H1 (cell line): ENCODE data around the gene SH3PXD2A. TPM values are rescaled to one million over a fixed set of nuclear protein-coding genes. Genes with fewer than 3 reads are reported as not detected.

ENCODE experiments used
- CTCF ChIA-PET: fragments of 300-600 bp; sonication (Branson Sonifier 250); formaldehyde crosslinking; loops from one replicate; lab custom pipeline; 2021; ENCODE audit not compliant: partially characterized antibody; lab: Charles Lee
- POLR2A ChIA-PET: fragments of 300-600 bp; sonication (Branson Sonifier 250); formaldehyde crosslinking; loops from one replicate; lab custom pipeline; 2021; ENCODE audit warnings: inconsistent platforms; ENCODE audit not compliant: partially characterized antibody; lab: Charles Lee
- DNase-seq, 2 experiments: peaks; one replicate each; pipeline versions ENCODE4 v3.0.0 to v3.0.0-alpha.2; 2010 to 2022; ENCODE audit warnings: low spot score in 2 of 2, low read depth in 1 of 2, mixed read lengths in 1 of 2
- FAIRE-seq: peaks from 2 replicates; lab custom pipeline; 2011; peaks lifted over from hg19 to GRCh38; lab: Jason Lieb, UNC
- H2AFZ ChIP-seq: 2 replicates; pipeline ENCODE4 v1.8.1; 2012; ENCODE audit warnings: low read length, inconsistent platforms
- H2AK5ac ChIP-seq: 2 replicates; pipeline ENCODE4 v1.6.1; 2013; ENCODE audit warnings: low read depth, low read length
- H2BK120ac ChIP-seq: replicated peaks from 2 replicates; pipeline ENCODE3; 2013; ENCODE audit warnings: low read depth, low read length, inconsistent platforms
- H2BK12ac ChIP-seq: 2 replicates; pipeline ENCODE4 v1.6.1; 2013; ENCODE audit warnings: low read depth, low read length
- H2BK15ac ChIP-seq: 2 replicates; pipeline ENCODE4 v1.6.1; 2013; ENCODE audit warnings: low read length
- H2BK20ac ChIP-seq: 2 replicates; pipeline ENCODE4 v1.6.1; 2013; ENCODE audit warnings: low read length
- H2BK5ac ChIP-seq: 2 replicates; pipeline ENCODE4 v1.6.1; 2013; ENCODE audit warnings: low read depth, low read length
- H3K14ac ChIP-seq: 2 replicates; pipeline ENCODE4 v1.6.1; 2013; ENCODE audit warnings: inconsistent platforms; ENCODE audit not compliant: insufficient read length
- H3K18ac ChIP-seq: 2 replicates; pipeline ENCODE4 v1.6.1; 2013; ENCODE audit warnings: low read length; ENCODE audit errors: extremely low read depth
- H3K23ac ChIP-seq: 2 replicates; pipeline ENCODE4 v1.6.1; 2013; ENCODE audit warnings: inconsistent platforms; ENCODE audit not compliant: insufficient read length
- H3K23me2 ChIP-seq: 2 replicates; pipeline ENCODE4 v1.6.1; 2013; ENCODE audit warnings: low read depth, low read length
- H3K27ac ChIP-seq: 2 replicates; pipeline ENCODE4 v1.6.1; 2011; ENCODE audit warnings: low read depth, low read length, inconsistent platforms
- H3K27me3 ChIP-seq, 4 experiments: replicated peaks in 1 of 4; 1 replicate in 1 of 4; 2 replicates in 3 of 4; pipeline versions ENCODE4 v1.6.1 to v1.8.1; 2011 to 2013; ENCODE audit warnings: low read length in 3 of 4, mild to moderate bottlenecking in 3 of 4, inconsistent platforms in 2 of 4, mixed read lengths in 2 of 4, moderate library complexity in 1 of 4; ENCODE audit not compliant: control insufficient read depth in 3 of 4, insufficient read depth in 3 of 4; ENCODE audit errors: extremely low read depth in 1 of 4
- H3K36me3 ChIP-seq, 4 experiments: 2 replicates each; pipeline versions ENCODE4 v1.6.1 to v1.8.1; 2011 to 2013; ENCODE audit warnings: mild to moderate bottlenecking in 4 of 4, low read length in 3 of 4, moderate library complexity in 2 of 4, control low read depth in 1 of 4, inconsistent platforms in 1 of 4; ENCODE audit not compliant: insufficient read depth in 4 of 4, control insufficient read depth in 2 of 4
- H3K4ac ChIP-seq: replicated peaks from 2 replicates; pipeline ENCODE3; 2013; ENCODE audit warnings: low read length, low read depth, mixed read lengths, inconsistent platforms; ENCODE audit not compliant: insufficient read length
- H3K4me1 ChIP-seq, 4 experiments: replicated peaks in 1 of 4; 1 replicate in 1 of 4; 2 replicates in 3 of 4; pipeline versions ENCODE4 v1.6.1 to v1.8.1; 2011 to 2013; ENCODE audit warnings: low read length in 3 of 4, inconsistent platforms in 2 of 4, mixed read lengths in 1 of 4; ENCODE audit not compliant: insufficient read depth in 4 of 4, control insufficient read depth in 3 of 4
- H3K4me2 ChIP-seq, 2 experiments: 2 replicates each; pipeline versions ENCODE4 v1.6.1 to v1.8.1; 2011 to 2013; ENCODE audit warnings: low read depth in 2 of 2, low read length in 2 of 2, control low read depth in 1 of 2, inconsistent platforms in 1 of 2, mild to moderate bottlenecking in 1 of 2; ENCODE audit not compliant: insufficient read depth in 1 of 2
- H3K4me3 ChIP-seq, 4 experiments: fragments of 200-600, 300-600 bp in 1 of 4; sonication (generic), shearing (Covaris generic), sonication (Bioruptor Twin) in 1 of 4; 2 replicates each; pipeline versions ENCODE4 v1.5.1 to v1.8.1; 2011 to 2016; ENCODE audit warnings: low read length in 4 of 4, low read depth in 3 of 4, control low read depth in 2 of 4, inconsistent platforms in 2 of 4, mild to moderate bottlenecking in 2 of 4, mixed read lengths in 1 of 4, moderate library complexity in 1 of 4; ENCODE audit not compliant: insufficient read depth in 2 of 4; ENCODE audit errors: extremely low read depth in 1 of 4
- H3K56ac ChIP-seq: replicated peaks from 2 replicates; pipeline ENCODE3; 2013; ENCODE audit warnings: low read depth, mild to moderate bottlenecking, mixed read lengths, low read length, inconsistent platforms; ENCODE audit not compliant: insufficient read length
- H3K79me1 ChIP-seq: 2 replicates; pipeline ENCODE4 v1.6.1; 2013; ENCODE audit warnings: low read depth, low read length, control low read depth
- H3K79me2 ChIP-seq, 2 experiments: 2 replicates each; pipeline versions ENCODE4 v1.6.1 to v1.8.1; 2012 to 2013; ENCODE audit warnings: low read length in 2 of 2, mild to moderate bottlenecking in 2 of 2, inconsistent platforms in 1 of 2; ENCODE audit not compliant: insufficient read depth in 2 of 2, control insufficient read depth in 1 of 2
- H3K9ac ChIP-seq, 4 experiments: replicated peaks in 1 of 4; 1 replicate in 1 of 4; 2 replicates in 3 of 4; pipeline versions ENCODE4 v1.6.1 to v1.8.1; 2011 to 2013; ENCODE audit warnings: low read depth in 3 of 4, low read length in 3 of 4, control low read depth in 2 of 4, mild to moderate bottlenecking in 2 of 4, moderate library complexity in 2 of 4, inconsistent platforms in 1 of 4; ENCODE audit errors: extremely low read depth in 1 of 4
- H3K9me3 ChIP-seq, 2 experiments: 2 replicates each; pipeline versions ENCODE4 v1.6.1 to v1.8.1; 2012 to 2013; ENCODE audit warnings: mild to moderate bottlenecking in 2 of 2, moderate library complexity in 2 of 2, control low read depth in 1 of 2, inconsistent platforms in 1 of 2, low read depth in 1 of 2, low read length in 1 of 2, mixed read lengths in 1 of 2; ENCODE audit not compliant: insufficient read depth in 2 of 2
- H4K20me1 ChIP-seq, 2 experiments: replicated peaks in 1 of 2; 2 replicates each; pipeline versions ENCODE3 to v1.8.1; 2011 to 2013; ENCODE audit warnings: inconsistent platforms in 2 of 2, low read length in 2 of 2, mild to moderate bottlenecking in 1 of 2; ENCODE audit not compliant: insufficient read depth in 2 of 2, control insufficient read depth in 1 of 2
- H4K5ac ChIP-seq: 2 replicates; pipeline ENCODE4 v1.6.1; 2013; ENCODE audit warnings: low read length, low read depth, mixed read lengths, inconsistent platforms; ENCODE audit not compliant: insufficient read length
- H4K8ac ChIP-seq: 2 replicates; pipeline ENCODE4 v1.8.0; 2013; ENCODE audit warnings: mild to moderate bottlenecking, moderate library complexity, low read length, inconsistent platforms; ENCODE audit not compliant: insufficient read depth; ENCODE audit errors: extremely low read depth
- H4K91ac ChIP-seq: replicated peaks from 2 replicates; pipeline ENCODE3; 2013; ENCODE audit warnings: low read length, mixed read lengths, inconsistent platforms; ENCODE audit not compliant: insufficient read length
- BACH1 ChIP-seq: IDR thresholded peaks from 2 replicates; pipeline ENCODE4 v1.6.1; 2012; ENCODE audit warnings: low read length, improper control_type of control experiment
- BRCA1 ChIP-seq: IDR thresholded peaks from 2 replicates; pipeline ENCODE4 v1.6.1; 2012; ENCODE audit warnings: low read depth, low read length, improper control_type of control experiment
- CHD2 ChIP-seq: IDR thresholded peaks from 2 replicates; pipeline ENCODE4 v1.6.1; 2012; ENCODE audit warnings: low read length, improper control_type of control experiment
- EZH2 ChIP-seq: fragments of 200-600 bp; sonication (generic); IDR thresholded peaks from 2 replicates; pipeline ENCODE4 v1.7.1; 2012; ENCODE audit warnings: low read depth, mild to moderate bottlenecking, moderate library complexity, low read length, inconsistent platforms; ENCODE audit not compliant: severe bottlenecking
- MAFK ChIP-seq: IDR thresholded peaks from 2 replicates; pipeline ENCODE4 v1.6.1; 2012; ENCODE audit warnings: low read depth, mild to moderate bottlenecking, improper control_type of control experiment, low read length
- NRF1 ChIP-seq: IDR thresholded peaks from 2 replicates; pipeline ENCODE4 v1.6.1; 2011; ENCODE audit warnings: mild to moderate bottlenecking, low read depth, low read length, improper control_type of control experiment
- PHF8 ChIP-seq: fragments of 200-600 bp; sonication (generic); conservative IDR thresholded peaks from 2 replicates; pipeline ENCODE4 v1.7.1; 2012; ENCODE audit warnings: low read depth, mild to moderate bottlenecking, inconsistent platforms, low read length, moderate library complexity
- RXRA ChIP-seq: IDR thresholded peaks from 2 replicates; pipeline ENCODE4 v1.6.1; 2011; ENCODE audit warnings: low read depth, mild to moderate bottlenecking, low read length, moderate library complexity; ENCODE audit not compliant: insufficient read depth
- SIN3A ChIP-seq, 2 experiments: IDR thresholded peaks in 1 of 2; conservative IDR thresholded peaks in 1 of 2; 2 replicates each; pipeline ENCODE4 v1.6.1; 2011 to 2012; ENCODE audit warnings: low read length in 2 of 2, improper control_type of control experiment in 1 of 2, low read depth in 1 of 2, mild to moderate bottlenecking in 1 of 2
- SIX5 ChIP-seq: IDR thresholded peaks from 2 replicates; pipeline ENCODE4 v1.6.1; 2011; ENCODE audit warnings: mild to moderate bottlenecking, low read depth, low read length
- SP2 ChIP-seq: IDR thresholded peaks from 2 replicates; pipeline ENCODE4 v1.6.1; 2012; ENCODE audit warnings: mild to moderate bottlenecking, low read length, inconsistent platforms
- TBP ChIP-seq: IDR thresholded peaks from 2 replicates; pipeline ENCODE4 v1.6.1; 2011; ENCODE audit warnings: low read depth, low read length, improper control_type of control experiment
- ZNF274 ChIP-seq: IDR thresholded peaks from 2 replicates; pipeline ENCODE4 v1.7.0; 2012; ENCODE audit warnings: low read length, borderline replicate concordance; ENCODE audit errors: extremely low read depth
- WGBS, 2 experiments: shearing (Covaris generic) in 1 of 2; methylation state at CpG; one replicate each; pipeline versions ENCODE4 v1.1.6 to v1.1.7; 2013 to 2015; ENCODE audit warnings: low lambda C conversion rate in 2 of 2, mixed read lengths in 2 of 2, inconsistent platforms in 1 of 2, low coverage in 1 of 2, missing lambda C conversion rate in 1 of 2; ENCODE audit not compliant: insufficient replicate concordance in 2 of 2, insufficient coverage in 1 of 2, insufficient read length in 1 of 2; ENCODE audit errors: extremely low coverage in 1 of 2, missing lambda C conversion rate in 1 of 2; 5-methylcytosine and 5-hydroxymethylcytosine counted together
- polyA plus RNA-seq, 7 experiments: library from polyadenylated mRNA; depleted of rRNA in 3 of 7; stranded (reverse) in 5 of 7; unstranded in 2 of 7; fragments of >200 nt in 5 of 7; fragments of 200-250 nt in 2 of 7; gene quantifications; 1 replicate in 5 of 7; 2 replicates in 1 of 7; 4 replicates in 1 of 7; pipeline versions ENCODE4 v1.2.1 to v1.2.3, GENCODE V29; 2011 to 2013; ENCODE audit warnings: missing spikeins in 2 of 7, mixed read lengths in 2 of 7
- total RNA-seq: library from RNA; stranded (reverse); fragmentation: NEBNext Ultra II Directional; extraction: Animal tissue kit (Norgen Biotek cat#: 25700); gene quantifications from 2 replicates; pipeline ENCODE4 v1.2.1, GENCODE V29; 2021

SH3PXD2A gene
- total and polyA plus RNA-seq, 2 of the 8 experiments (the other 6 are each of a cell fraction or from before 2014, with no cell fraction given): 5.4 to 16.3 TPM

- Histone ChIP-seq H2BK120ac (no peak overlapping the region), H4K20me1 (no peaks in the 10 kb centered on the region), H2AK5ac (no peak overlapping the region), H2BK20ac (0 out of 2 replicates have a peak overlapping the region, but pooled peaks have one; percentile 19), H3K4me3 (no peak overlapping the region), H3K4me2 (peak overlapping the region in 1 of 2 experiments; percentile 47; a peak in 1 of 4 replicates), H3K79me2 (no peaks in the 10 kb centered on the region), H3K9ac (no peak overlapping the region), H2BK15ac (peak overlapping the region; percentile 61; the same call in 1 of the 2 replicates), H3K4me1 (peaks cover 20 to 35% (median 31%) of the 10 kb centered on the region in 4 experiments), H3K23me2 (peaks cover 5% of the 10 kb centered on the region; the same call in 1 of the 2 replicates), H3K27ac (no peak overlapping the region), H3K18ac (no peak overlapping the region), H2BK5ac (no peak overlapping the region), H3K23ac (no peak overlapping the region), H3K9me3 (no peaks in the 10 kb centered on the region), H3K56ac (no peak overlapping the region), H3K4ac (no peak overlapping the region), H4K91ac (no peak overlapping the region), H3K14ac (no peak overlapping the region), H2BK12ac (peak overlapping the region; percentile 18; the same call in 1 of the 2 replicates), H4K5ac (no peak overlapping the region), H3K36me3 (no peaks in the 10 kb centered on the region), H3K79me1 (no peaks in the 10 kb centered on the region), H2AFZ (no peak overlapping the region), H3K27me3 (no peaks in the 10 kb centered on the region), H4K8ac (no peak overlapping the region)
- WGBS, 2 experiments: 90% methylated on average over 13 of the region's 13 CpGs; no CpG with 5 or more reads in 1 of the 2 experiments
- no peak for DNase-seq
- ChIA-PET CTCF (interaction anchor here (0.7 to 3.5 kb wide), 13 partner anchors 8 to 153 kb away, joined by 3 to 10 read pairs (median 4); no protein-coding TSS in a partner anchor), POLR2A (interaction anchor here (1.0 to 3.2 kb wide), 3 partner anchors 15 to 20 kb away, joined by 3 to 8 read pairs (median 3); partner anchors contain the start of gene SH3PXD2A)
- no peak for TF ChIP-seq BACH1
- no peak for TF ChIP-seq PHF8
- TF ChIP-seq ZNF274: no peak
- TF ChIP-seq SP2: no peak
- TF ChIP-seq BRCA1: no peak
- no peak for TF ChIP-seq TBP
- TF ChIP-seq SIX5: no peak
- no peak for TF ChIP-seq SIN3A (conservative IDR thresholded peaks at IDR 0.05 in 1 of 2, IDR thresholded peaks at IDR 0.05 in 1 of 2; ENCODE audit: low read depth in 1 of 2, low read length in 2 of 2)
- TF ChIP-seq RXRA: no peak
- TF ChIP-seq NRF1: no peak
- no peak for TF ChIP-seq EZH2
- no peak for TF ChIP-seq MAFK
- no peak for TF ChIP-seq CHD2
- no peak for FAIRE-seq
These were observed 16.4 kb downstream of the SH3PXD2A start for GRCh38 chr10:103838862-103839518.
